ENCODE results near the gene TMEM178B.
"Not testable (repeated sequence)": the region's sequence is repeated elsewhere in the genome, so short reads cannot be mapped to it uniquely, and the experiment has no call there.

Gene TMEM178B

GRCh38 chr7:141387521-141388217 lies 313.8 kb downstream of the TMEM178B start:
- no peak for DNase-seq (ENCODE audit: low read depth, low spot score)

GRCh38 chr7:141389140-141389796 lies 315.4 kb downstream of the TMEM178B start:
- DNase-seq (ENCODE audit: low read depth, low spot score): no peak
- no peak overlapping the region for H3K4me3 ChIP-seq (ENCODE audit: low read length)

More at GRCh38 chr7:141387521-141388217, 313.8 kb downstream of the TMEM178B start:
- no peak overlapping the region for H3K4me3 ChIP-seq (ENCODE audit: low read length)

- H3K4me3 ChIP-seq (ENCODE audit: low read length): no peak overlapping the region
- no peak for DNase-seq (ENCODE audit: low read depth, low spot score)
Observed at GRCh38 chr7:141390339-141390738, 316.5 kb downstream of the TMEM178B start.

- no peak for DNase-seq (ENCODE audit: low read depth, low spot score)
- H3K4me3 ChIP-seq (ENCODE audit: low read length): no peak overlapping the region
Observed at GRCh38 chr7:141393056-141393455, 319.2 kb downstream of the TMEM178B start.

- H3K4me3 ChIP-seq (ENCODE audit: low read length): no peak overlapping the region
- DNase-seq (ENCODE audit: low read depth, low spot score): no peak
Observed at GRCh38 chr7:141397236-141398163, 323.6 kb downstream of the TMEM178B start.

GRCh38 chr7:141400356-141400755 lies 326.5 kb downstream of the TMEM178B start:
- DNase-seq (ENCODE audit: low read depth, low spot score): no peak
- H3K4me3 ChIP-seq (ENCODE audit: low read length): no peak overlapping the region

GRCh38 chr7:141402277-141402996 lies 328.6 kb downstream of the TMEM178B start:
- DNase-seq (ENCODE audit: low read depth, low spot score): no peak

GRCh38 chr7:141403846-141404245 lies 330.0 kb downstream of the TMEM178B start:
- H3K4me3 ChIP-seq (ENCODE audit: low read length); DNase-seq (ENCODE audit: low read depth, low spot score): not testable (repeated sequence)

More at GRCh38 chr7:141402277-141402996, 328.6 kb downstream of the TMEM178B start:
- H3K4me3 ChIP-seq (ENCODE audit: low read length): no peak overlapping the region

GRCh38 chr7:141406347-141406746 lies 332.5 kb downstream of the TMEM178B start:
- H3K4me3 ChIP-seq (ENCODE audit: low read length): no peak overlapping the region
- no peak for DNase-seq (ENCODE audit: low read depth, low spot score)

GRCh38 chr7:141407893-141408292 lies 334.0 kb downstream of the TMEM178B start:
- no peak for DNase-seq (ENCODE audit: low read depth, low spot score)
- H3K4me3 ChIP-seq (ENCODE audit: low read length): no peak overlapping the region

- DNase-seq (ENCODE audit: low read depth, low spot score): no peak
- no peak overlapping the region for H3K4me3 ChIP-seq (ENCODE audit: low read length)
Observed at GRCh38 chr7:141408440-141408839, 334.6 kb downstream of the TMEM178B start.

- H3K4me3 ChIP-seq (ENCODE audit: low read length): no peak overlapping the region
- DNase-seq (ENCODE audit: low read depth, low spot score): no peak
Observed at GRCh38 chr7:141409219-141409618, 335.4 kb downstream of the TMEM178B start.

- DNase-seq (ENCODE audit: low read depth, low spot score): no peak
- H3K4me3 ChIP-seq (ENCODE audit: low read length): no peak overlapping the region
Observed at GRCh38 chr7:141409801-141410329, 336.0 kb downstream of the TMEM178B start.

- H3K4me3 ChIP-seq (ENCODE audit: low read length): no peak overlapping the region
- no peak for DNase-seq (ENCODE audit: low read depth, low spot score)
Observed at GRCh38 chr7:141410353-141411000, 336.6 kb downstream of the TMEM178B start.

- H3K4me3 ChIP-seq (ENCODE audit: low read length): no peak overlapping the region
- DNase-seq (ENCODE audit: low read depth, low spot score): no peak
Observed at GRCh38 chr7:141411133-141411532, 337.3 kb downstream of the TMEM178B start.

GRCh38 chr7:141415999-141416398 lies 342.1 kb downstream of the TMEM178B start:
- DNase-seq (ENCODE audit: low read depth, low spot score): no peak

GRCh38 chr7:141416650-141417270 lies 342.9 kb downstream of the TMEM178B start:
- no peak overlapping the region for H3K4me3 ChIP-seq (ENCODE audit: low read length)
- no peak for DNase-seq (ENCODE audit: low read depth, low spot score)

More at GRCh38 chr7:141415999-141416398, 342.1 kb downstream of the TMEM178B start:
- no peak overlapping the region for H3K4me3 ChIP-seq (ENCODE audit: low read length)

GRCh38 chr7:141417506-141417905 lies 343.6 kb downstream of the TMEM178B start:
- H3K4me3 ChIP-seq (ENCODE audit: low read length): no peak overlapping the region
- no peak for DNase-seq (ENCODE audit: low read depth, low spot score)

All from Jurkat, Clone E6-1 (cell line).